Endothelial cell (in vitro differentiated cells): Measurements from ENCODE around the gene RPP30. TPM values are rescaled to one million over a fixed set of nuclear protein-coding genes. Genes with fewer than 3 reads are reported as not detected.

Experiments used
- DNase-seq: peaks from one replicate; pipeline ENCODE4 v3.0.0; 2021; ENCODE audit warnings: low spot score
- H3K27ac Mint-ChIP-seq: one replicate; pipeline ENCODE4 v1.8.0; 2021; ENCODE audit warnings: mixed read lengths, inconsistent platforms; ENCODE audit not compliant: unreplicated experiment
- H3K27me3 Mint-ChIP-seq: one replicate; pipeline ENCODE4 v1.8.0; 2021; ENCODE audit warnings: mild to moderate bottlenecking, moderate library complexity, mixed read lengths, inconsistent platforms; ENCODE audit not compliant: unreplicated experiment
- H3K36me3 Mint-ChIP-seq: one replicate; pipeline ENCODE4 v1.8.0; 2021; ENCODE audit warnings: mild to moderate bottlenecking, low read depth, mixed read lengths, inconsistent platforms; ENCODE audit not compliant: unreplicated experiment
- H3K4me1 Mint-ChIP-seq: one replicate; pipeline ENCODE4 v1.8.0; 2021; ENCODE audit warnings: mild to moderate bottlenecking, mixed read lengths, inconsistent platforms; ENCODE audit not compliant: unreplicated experiment
- H3K4me3 Mint-ChIP-seq: one replicate; pipeline ENCODE4 v1.8.0; 2021; ENCODE audit warnings: mild to moderate bottlenecking, mixed read lengths, inconsistent platforms; ENCODE audit not compliant: unreplicated experiment
- H3K9me3 Mint-ChIP-seq: one replicate; pipeline ENCODE4 v1.8.0; 2021; ENCODE audit warnings: mixed read lengths, inconsistent platforms; ENCODE audit not compliant: unreplicated experiment
- total RNA-seq: library from RNA; stranded (reverse); fragmentation: NEBNext Ultra II Directional; extraction: Animal tissue kit (Norgen Biotek cat#: 25700); gene quantifications from one replicate; pipeline ENCODE4 v1.2.1, GENCODE V29; 2021; ENCODE audit not compliant: unreplicated experiment
- TF ChIP-seq, protein P1 (sequence below): fragments of 200-600 bp; sonication (generic); IDR thresholded peaks from one replicate; pipeline ENCODE4 v1.5.0; 2021; ENCODE audit warnings: antibody characterized with exemption; ENCODE audit not compliant: unreplicated experiment

RPP30 gene
- total RNA-seq, 1 donor from 2014 or later = 53.0 TPM

- Mint-ChIP-seq H3K9me3 (no peaks in the 10 kb centered on the region), H3K4me3 (no peak overlapping the region), H3K36me3 (no peaks in the 10 kb centered on the region), H3K27me3 (peaks cover 3% of the 10 kb centered on the region), H3K27ac (no peak overlapping the region), H3K4me1 (peaks cover 12% of the 10 kb centered on the region)
- no peak for DNase-seq
- TF ChIP-seq, protein P1, sequence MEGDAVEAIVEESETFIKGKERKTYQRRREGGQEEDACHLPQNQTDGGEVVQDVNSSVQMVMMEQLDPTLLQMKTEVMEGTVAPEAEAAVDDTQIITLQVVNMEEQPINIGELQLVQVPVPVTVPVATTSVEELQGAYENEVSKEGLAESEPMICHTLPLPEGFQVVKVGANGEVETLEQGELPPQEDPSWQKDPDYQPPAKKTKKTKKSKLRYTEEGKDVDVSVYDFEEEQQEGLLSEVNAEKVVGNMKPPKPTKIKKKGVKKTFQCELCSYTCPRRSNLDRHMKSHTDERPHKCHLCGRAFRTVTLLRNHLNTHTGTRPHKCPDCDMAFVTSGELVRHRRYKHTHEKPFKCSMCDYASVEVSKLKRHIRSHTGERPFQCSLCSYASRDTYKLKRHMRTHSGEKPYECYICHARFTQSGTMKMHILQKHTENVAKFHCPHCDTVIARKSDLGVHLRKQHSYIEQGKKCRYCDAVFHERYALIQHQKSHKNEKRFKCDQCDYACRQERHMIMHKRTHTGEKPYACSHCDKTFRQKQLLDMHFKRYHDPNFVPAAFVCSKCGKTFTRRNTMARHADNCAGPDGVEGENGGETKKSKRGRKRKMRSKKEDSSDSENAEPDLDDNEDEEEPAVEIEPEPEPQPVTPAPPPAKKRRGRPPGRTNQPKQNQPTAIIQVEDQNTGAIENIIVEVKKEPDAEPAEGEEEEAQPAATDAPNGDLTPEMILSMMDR = no peak
These were observed 12.4 kb upstream of the RPP30 start for GRCh38 chr10:90859321-90859751.

DNA sequence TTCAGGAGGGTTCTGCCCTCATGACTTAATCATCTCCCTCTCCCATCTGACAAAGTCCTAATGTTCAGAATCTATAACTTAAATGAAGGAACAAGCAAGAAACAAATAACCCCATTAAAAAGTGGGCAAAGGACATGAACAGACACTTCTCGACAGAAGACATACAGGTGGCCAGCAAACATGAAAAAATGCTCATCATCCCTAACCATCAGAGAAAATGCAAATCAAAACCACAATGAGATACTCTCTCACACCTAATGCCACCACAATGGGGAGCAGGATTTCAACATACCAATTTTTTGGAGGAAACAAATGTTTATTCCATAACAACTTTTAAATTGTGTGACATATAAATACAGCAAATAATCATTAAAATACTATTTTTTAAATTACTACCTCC is 11.0 kb upstream of the RPP30 start:
- no peaks in the 10 kb centered on the region for H3K9me3 Mint-ChIP-seq
- H3K27me3 Mint-ChIP-seq = peaks cover 3% of the 10 kb centered on the region
- no peaks in the 10 kb centered on the region for H3K36me3 Mint-ChIP-seq
- no peak for DNase-seq
- no peak overlapping the region for H3K4me3 Mint-ChIP-seq
- TF ChIP-seq, protein P1 = no peak
- H3K4me1 Mint-ChIP-seq = peaks cover 12% of the 10 kb centered on the region
- H3K27ac Mint-ChIP-seq = no peak overlapping the region

- no peaks in the 10 kb centered on the region for H3K36me3 Mint-ChIP-seq
- H3K4me1 Mint-ChIP-seq = peaks cover 12% of the 10 kb centered on the region
- TF ChIP-seq, protein P1 = peak; percentile 79
- peak; percentile 16 for DNase-seq
- H3K27me3 Mint-ChIP-seq = no peaks in the 10 kb centered on the region
- H3K4me3 Mint-ChIP-seq = no peak overlapping the region
- no peaks in the 10 kb centered on the region for H3K9me3 Mint-ChIP-seq
- no peak overlapping the region for H3K27ac Mint-ChIP-seq
These were observed 8.8 kb upstream of the RPP30 start for GRCh38 chr10:90862908-90863514.

GRCh38 chr10:90865401-90865800 is 6.4 kb upstream of the RPP30 start:
- DNase-seq = peak; percentile 10
- TF ChIP-seq, protein P1 = no peak
- peaks cover 4% of the 10 kb centered on the region for H3K4me1 Mint-ChIP-seq
- H3K36me3 Mint-ChIP-seq = no peaks in the 10 kb centered on the region
- H3K9me3 Mint-ChIP-seq = peaks cover 9% of the 10 kb centered on the region
- H3K27me3 Mint-ChIP-seq = no peaks in the 10 kb centered on the region
- H3K27ac Mint-ChIP-seq = no peak overlapping the region
- no peak overlapping the region for H3K4me3 Mint-ChIP-seq

DNA sequence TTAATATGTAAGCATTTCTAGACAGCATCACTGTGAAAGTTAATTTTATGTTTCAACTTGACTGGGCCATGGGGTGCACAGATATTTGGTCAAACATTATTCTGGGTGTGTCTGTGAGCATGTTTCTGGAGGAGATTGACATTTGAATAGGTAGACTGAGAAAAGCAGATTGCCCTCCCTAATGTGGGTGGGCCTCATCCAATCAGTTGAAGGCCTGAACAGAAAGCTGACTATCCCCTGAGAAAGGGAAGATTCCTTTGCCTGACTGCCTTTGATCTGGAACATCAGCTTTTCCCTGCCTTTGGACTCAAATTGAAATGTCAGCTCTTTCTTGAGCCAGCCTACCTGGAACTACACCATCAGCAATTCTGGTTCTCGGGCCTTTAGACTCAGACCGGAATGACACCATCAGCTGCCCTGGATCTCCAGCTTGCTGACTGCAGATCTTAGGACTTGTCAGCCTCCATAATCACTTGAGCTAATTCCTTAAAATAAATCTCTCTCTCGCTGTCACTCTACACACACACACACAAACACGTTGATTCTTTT is 5.7 kb upstream of the RPP30 start:
- TF ChIP-seq, protein P1 = no peak
- Mint-ChIP-seq H3K4me3 (no peak overlapping the region), H3K9me3 (peaks cover 9% of the 10 kb centered on the region), H3K27ac (no peak overlapping the region), H3K4me1 (peaks cover 4% of the 10 kb centered on the region), H3K36me3 (no peaks in the 10 kb centered on the region), H3K27me3 (peaks cover 1% of the 10 kb centered on the region)
- DNase-seq = no peak
